ENCODE data around the gene TDRKH. TPM values are rescaled to one million over a fixed set of nuclear protein-coding genes. Genes with fewer than 3 reads are reported as not detected.

The TDRKH gene
- polyA plus RNA-seq, 4 donors = 7.9 to 11.7 (median 8.9) TPM

DNA sequence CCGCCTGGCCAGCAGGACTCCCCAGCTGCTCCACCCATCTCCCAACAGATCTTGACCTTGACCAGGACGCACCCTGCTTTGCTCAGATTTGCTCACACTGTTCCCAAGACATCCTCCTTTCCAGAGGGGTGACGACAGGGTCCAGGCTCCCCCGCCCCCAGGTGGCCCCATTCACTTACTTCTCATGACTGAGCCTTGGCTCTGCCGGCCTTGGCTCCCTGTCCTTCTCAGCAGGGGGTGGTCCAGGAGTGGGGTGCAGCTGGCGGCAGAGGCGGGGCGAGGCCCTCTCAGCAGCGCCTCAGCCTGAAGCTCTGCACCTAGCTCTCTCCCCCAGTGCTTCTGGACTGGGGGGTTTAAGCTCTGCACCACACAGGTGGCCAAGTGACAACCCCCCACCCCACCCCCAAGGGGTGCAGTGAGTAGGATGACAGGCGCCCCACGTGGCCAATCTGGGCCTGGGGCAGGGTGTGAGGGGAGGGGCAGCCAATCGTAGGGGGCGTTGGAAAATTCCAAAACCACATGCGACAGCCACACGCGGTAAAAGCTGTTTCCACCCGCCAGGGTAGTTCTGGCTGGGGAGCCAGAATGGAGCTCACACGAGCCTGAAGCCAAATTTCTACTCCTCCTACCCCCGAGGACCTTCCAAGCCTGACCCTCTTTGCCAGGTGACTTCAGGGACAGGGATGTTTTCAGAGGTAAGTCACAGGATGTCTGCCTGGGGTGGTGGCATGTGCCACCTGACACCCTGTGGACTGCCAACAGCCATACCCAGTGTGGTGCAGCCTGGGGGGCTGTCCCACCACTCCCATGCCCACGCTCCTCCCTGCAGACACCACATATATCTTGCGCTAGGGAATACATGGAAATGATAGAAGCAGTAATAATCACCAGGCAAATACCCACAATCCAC is 35.7 kb upstream of the TDRKH start:
- DNase-seq (ENCODE audit: low read depth in 4 of 4, low spot score in 2 of 4) = no peak

GRCh38 chr1:151825204-151825603 is 34.9 kb upstream of the TDRKH start:
- DNase-seq (ENCODE audit: low read depth in 4 of 4, low spot score in 2 of 4) = no peak

- DNase-seq (ENCODE audit: low read depth in 4 of 4, low spot score in 2 of 4) = no peak
Observed at GRCh38 chr1:151823175-151823574, 32.9 kb upstream of the TDRKH start.

GRCh38 chr1:151822404-151822803 is 32.1 kb upstream of the TDRKH start:
- DNase-seq (ENCODE audit: low read depth in 4 of 4, low spot score in 2 of 4) = no peak

DNA sequence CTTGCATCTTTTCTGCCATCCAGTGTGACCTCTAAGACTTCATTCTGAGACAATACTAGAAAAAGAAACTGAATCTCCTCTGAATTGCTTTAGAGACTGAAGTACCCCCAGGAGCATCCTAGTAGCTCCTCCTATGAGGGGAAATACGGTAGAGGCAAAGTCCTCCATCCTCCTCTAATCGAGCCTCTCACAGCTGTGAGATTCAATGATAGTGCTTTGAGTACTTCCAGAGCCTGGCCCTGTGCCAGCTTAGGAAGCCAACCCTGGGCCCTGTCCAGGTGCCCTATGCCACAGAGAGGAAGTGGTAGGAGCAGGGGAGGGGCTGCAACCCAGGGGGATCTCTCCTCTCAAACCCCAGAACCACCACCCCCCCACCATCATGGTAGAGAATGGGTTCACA is 30.6 kb upstream of the TDRKH start:
- no peak for DNase-seq (ENCODE audit: low read depth in 4 of 4, low spot score in 2 of 4)

GRCh38 chr1:151819976-151820623 is 29.8 kb upstream of the TDRKH start:
- no peak for DNase-seq (ENCODE audit: low read depth in 4 of 4, low spot score in 2 of 4)

GRCh38 chr1:151819227-151819835 is 29.0 kb upstream of the TDRKH start:
- DNase-seq (ENCODE audit: low read depth in 4 of 4, low spot score in 2 of 4) = no peak

GRCh38 chr1:151817353-151817730 is 27.0 kb upstream of the TDRKH start:
- DNase-seq (ENCODE audit: low read depth in 4 of 4, low spot score in 2 of 4) = no peak

- no peak for DNase-seq (ENCODE audit: low read depth in 4 of 4, low spot score in 2 of 4)
Observed at GRCh38 chr1:151816548-151817352, 26.4 kb upstream of the TDRKH start.

GRCh38 chr1:151815716-151816327 is 25.5 kb upstream of the TDRKH start:
- DNase-seq (ENCODE audit: low read depth in 4 of 4, low spot score in 2 of 4) = no peak

DNA sequence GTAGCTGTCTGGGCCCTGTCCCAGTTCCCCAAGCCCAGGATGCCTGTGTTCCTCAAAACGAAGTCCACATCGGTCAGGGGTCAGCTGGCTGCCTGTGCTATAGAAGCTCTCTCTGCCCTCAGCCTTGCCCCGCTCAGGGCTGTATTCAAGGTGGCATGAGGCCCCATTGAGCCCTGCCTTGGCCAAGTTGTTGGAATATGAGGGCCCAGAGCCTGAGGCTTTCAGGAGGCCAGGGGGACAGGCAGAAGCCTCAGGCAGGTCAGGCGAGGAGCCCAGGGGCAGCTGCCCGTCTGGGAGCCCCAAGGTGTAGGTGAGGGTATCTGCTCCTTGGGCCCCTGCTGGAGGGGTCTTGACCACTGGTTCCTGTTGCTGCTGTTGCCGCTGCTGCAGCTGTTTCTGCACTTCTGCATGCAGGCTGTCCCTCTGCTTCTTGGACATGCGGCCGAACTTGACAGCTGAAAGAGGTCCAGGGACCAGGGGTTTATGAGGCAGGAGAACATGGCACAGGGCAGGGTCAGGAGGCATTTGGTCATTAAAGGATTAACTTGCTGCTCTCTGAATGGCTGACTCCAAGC is 24.8 kb upstream of the TDRKH start:
- no peak for DNase-seq (ENCODE audit: low read depth in 4 of 4, low spot score in 2 of 4)

DNA sequence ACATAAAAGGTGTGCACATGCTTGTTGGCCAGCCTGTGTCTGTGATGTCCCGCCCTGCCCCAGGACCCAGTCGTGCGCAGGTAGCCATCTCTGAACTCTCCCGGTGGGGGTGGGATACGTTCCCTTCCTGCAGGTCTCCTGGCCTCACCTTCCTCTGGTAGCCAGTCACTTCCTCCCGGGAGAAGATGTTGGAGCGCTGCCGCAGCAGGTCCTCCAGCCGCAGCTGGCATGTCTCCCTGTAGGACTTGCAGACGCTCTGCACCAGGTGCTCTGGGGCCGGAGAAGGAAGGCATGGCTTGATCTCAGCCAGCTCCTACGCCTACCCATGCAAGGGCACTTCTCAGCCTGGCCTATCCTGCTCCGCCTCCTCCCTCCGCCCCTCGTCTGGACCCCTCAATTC is 24.1 kb upstream of the TDRKH start:
- no peak for DNase-seq (ENCODE audit: low read depth in 4 of 4, low spot score in 2 of 4)

DNA sequence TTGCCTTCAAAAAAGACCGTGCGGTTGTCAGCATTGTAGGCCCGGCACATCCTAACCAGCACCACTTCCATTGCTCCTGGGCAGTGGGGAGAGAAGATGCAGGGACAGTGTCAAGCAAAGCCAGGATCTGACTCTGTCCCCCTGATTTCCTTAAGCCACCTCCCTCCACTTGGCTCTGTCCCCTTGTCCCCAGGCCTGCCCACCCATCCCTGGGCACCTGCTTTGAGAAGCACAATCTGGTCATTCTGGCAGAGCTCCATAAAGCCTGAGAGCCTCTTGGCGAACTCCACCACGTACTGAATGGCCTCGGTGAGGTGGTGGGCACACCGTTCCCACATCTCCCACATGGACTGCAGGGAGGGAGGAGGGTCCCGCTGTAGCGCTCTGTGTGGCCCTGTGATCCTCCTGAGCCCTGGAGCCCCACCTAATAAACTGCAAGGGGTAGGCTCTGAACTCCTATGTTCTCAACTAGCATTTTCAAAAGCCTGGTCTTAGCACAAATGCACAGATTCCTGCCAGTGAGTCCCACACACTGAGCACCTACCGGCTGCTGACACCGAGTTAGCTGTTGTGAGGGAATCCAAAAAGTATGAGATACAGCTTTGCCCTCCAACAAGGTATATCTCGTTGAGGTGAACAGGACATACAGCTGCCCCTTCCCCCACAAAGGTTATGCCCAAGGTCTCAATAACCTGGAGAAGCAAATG is 23.1 kb upstream of the TDRKH start:
- DNase-seq (ENCODE audit: low read depth in 4 of 4, low spot score in 2 of 4) = no peak

DNA sequence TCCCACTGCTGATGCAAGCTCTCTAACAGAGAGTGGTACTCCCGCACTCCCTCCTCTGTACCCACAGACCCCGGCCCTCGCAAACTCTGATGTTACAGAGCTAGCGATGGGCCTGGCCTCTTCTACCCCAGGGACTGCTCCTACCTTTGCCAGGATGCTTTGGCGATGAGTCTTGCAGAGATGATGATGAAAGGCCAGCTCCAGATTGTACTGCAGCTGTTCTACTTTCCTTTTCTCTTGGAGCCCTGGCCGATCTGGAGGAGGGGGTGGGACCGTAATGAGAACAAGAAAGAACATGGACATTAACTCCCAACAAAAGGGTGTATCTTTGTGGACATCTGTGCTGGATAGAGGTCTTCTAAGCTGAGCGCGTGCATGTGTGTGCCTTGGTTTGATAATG is 20.9 kb upstream of the TDRKH start:
- DNase-seq (ENCODE audit: low read depth in 4 of 4, low spot score in 2 of 4) = no peak

- no peak for DNase-seq (ENCODE audit: low read depth in 4 of 4, low spot score in 2 of 4)
Observed at GRCh38 chr1:151809985-151810556, 19.8 kb upstream of the TDRKH start.

GRCh38 chr1:151809290-151809984 is 19.1 kb upstream of the TDRKH start:
- DNase-seq (ENCODE audit: low read depth in 4 of 4, low spot score in 2 of 4) = no peak

GRCh38 chr1:151807766-151808165 is 17.5 kb upstream of the TDRKH start:
- no peak for DNase-seq (ENCODE audit: low read depth in 4 of 4, low spot score in 2 of 4)

DNA sequence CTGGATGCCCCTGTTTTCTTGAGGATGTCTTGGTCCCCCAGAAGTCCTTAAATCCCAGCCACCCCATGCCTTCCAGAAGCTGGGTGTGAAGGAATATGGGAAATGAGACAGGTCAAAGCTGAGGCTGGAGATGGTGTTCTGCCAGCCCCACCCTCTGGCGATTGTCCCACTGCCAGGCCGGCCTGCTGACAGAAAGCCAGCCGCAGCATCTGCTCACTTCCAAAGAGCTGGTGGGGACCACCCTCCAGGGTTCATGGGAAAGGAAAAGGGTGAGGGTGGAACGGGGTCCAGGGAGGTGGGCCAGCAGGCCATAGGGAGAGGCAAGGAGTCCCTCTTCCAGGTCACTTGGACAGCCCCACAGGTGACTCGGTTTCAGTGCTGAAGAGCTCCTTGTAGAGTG is 16.8 kb upstream of the TDRKH start:
- DNase-seq (ENCODE audit: low read depth in 4 of 4, low spot score in 2 of 4) = no peak

DNA sequence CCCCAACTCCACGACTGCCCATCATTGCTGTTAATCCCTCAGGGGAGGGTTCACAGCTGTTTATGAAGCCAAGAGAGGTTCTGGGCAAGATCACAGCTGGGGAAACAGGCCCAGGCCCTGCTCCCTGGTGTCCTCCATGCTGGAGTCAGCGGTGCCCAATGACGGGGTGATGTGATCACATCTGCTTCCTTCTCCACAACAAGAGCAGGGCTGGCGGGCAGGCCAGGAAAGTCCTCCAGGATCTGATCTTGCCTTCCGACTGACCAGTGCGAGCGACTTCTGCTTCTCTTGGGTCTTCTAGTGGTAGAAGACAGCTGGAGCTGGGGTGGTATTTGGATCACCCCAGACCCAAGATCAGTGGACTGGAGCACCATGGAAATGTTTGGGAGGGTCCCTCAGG is 15.9 kb upstream of the TDRKH start:
- DNase-seq (ENCODE audit: low read depth in 4 of 4, low spot score in 2 of 4) = no peak
